ENCODE measurements around the gene THUMPD3.

Gene THUMPD3

GRCh38 chr3:9397332-9397905 lies 34.6 kb downstream of the THUMPD3 start, which contains the start of gene SETD5:
TSS of gene SETD5 (plus strand) at chr3:9397615. CDS start at chr3:9428939, 31,324 bp downstream.
- peak; percentile 99 for DNase-seq

- DNase-seq: peak; percentile 64
These were observed 35.2 kb downstream of the THUMPD3 start for GRCh38 chr3:9397906-9398699.

DNA sequence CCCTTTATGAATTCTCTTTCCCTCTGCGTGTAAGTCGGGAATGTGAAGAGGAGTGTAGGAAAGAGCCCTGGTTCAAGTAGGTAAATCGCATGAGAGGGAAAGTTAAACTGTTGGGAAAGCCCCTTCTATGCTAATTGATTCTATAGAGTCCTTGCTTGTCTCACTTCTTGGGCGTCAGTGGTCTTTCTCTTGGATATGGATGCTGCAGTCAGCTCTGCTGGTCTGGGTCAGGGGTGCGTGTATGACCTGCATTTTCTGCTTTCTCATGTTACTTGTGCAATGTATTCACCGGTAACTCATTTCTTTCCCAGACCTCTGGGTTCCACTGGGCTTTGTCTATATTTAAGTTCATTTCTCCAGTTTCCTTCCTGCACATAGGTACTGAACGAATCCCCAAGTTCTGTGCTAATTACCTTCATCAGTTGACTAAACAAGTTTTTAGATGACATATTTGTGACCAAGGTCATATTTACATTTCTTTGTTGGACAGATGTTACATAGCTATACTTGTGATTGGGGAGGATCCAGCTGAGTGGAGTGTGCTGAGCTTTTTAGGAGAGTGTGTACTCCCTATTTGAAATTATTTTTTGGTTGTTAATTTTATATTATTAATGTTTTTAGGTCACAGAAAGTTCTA lies 36.0 kb downstream of the THUMPD3 start:
- DNase-seq: peak; percentile 28

- DNase-seq: no peak
These were observed 36.5 kb downstream of the THUMPD3 start for GRCh38 chr3:9399337-9399703.

GRCh38 chr3:9399746-9400145 lies 36.9 kb downstream of the THUMPD3 start:
- peak; percentile 93 for DNase-seq

DNA sequence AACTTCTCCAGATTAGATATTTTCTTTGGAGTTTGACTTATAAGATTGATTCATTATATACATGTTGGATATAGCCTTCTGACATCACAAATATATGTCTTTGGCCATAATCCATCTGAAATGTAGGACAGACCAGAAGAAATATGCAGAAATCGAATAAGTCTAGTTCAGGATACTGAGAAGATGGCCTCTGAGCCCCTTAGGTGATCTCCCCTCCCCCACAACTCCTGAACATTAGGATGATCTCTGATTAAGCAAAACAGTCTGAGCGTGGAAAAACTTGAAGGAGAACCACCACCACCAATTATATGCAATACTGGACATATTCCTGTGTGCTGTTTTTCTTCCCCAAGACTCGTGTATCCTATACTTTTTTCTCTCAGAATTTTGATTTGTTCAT lies 37.8 kb downstream of the THUMPD3 start:
- no peak for DNase-seq

DNA sequence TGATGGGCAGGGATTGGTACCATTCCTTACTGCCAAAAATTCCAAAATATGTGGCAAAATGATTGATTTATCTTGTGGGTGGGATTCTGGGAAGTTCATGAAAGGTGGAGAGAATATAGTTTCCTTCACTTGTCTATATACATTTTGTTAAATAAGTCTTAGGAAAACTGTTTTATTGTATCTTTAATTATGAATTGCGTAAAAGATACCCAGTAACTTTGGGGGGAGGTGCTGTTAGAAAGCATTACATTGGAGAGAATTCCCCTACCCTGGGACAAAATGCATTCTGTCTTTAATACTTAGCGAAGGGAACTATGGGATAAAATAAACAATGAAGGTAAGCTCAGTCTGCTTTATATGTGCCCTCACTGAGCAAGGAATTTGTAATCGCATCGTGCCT lies 39.1 kb downstream of the THUMPD3 start:
- no peak for DNase-seq

GRCh38 chr3:9402410-9403228 lies 39.8 kb downstream of the THUMPD3 start:
- DNase-seq: peak; percentile 45

GRCh38 chr3:9403463-9403862 lies 40.6 kb downstream of the THUMPD3 start:
- no peak for DNase-seq

GRCh38 chr3:9404680-9405079 lies 41.8 kb downstream of the THUMPD3 start:
- DNase-seq: no peak

GRCh38 chr3:9405756-9406155 lies 42.9 kb downstream of the THUMPD3 start:
- DNase-seq: no peak

GRCh38 chr3:9406856-9407626 lies 44.2 kb downstream of the THUMPD3 start:
- no peak for DNase-seq

DNA sequence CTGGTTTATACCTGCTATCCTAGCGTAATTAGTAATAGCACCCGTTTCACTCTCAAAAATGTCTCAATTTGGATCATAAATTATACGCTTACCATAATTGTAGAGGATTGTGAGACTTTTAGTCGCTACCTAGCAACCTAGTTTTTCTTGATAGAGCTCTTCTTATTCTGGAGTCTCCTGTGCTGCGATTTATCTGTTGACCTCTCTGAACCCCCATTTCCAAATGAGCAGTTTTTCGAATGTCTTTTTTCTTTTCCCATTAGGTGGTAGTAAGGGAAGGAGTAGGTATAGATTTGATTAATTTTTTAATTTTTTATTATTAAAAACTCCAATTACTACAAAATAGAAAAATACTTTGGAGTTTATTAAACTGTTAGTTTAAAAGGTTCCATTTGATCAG lies 45.2 kb downstream of the THUMPD3 start:
- no peak for DNase-seq

GRCh38 chr3:9408546-9408945 lies 45.7 kb downstream of the THUMPD3 start:
- DNase-seq: no peak

GRCh38 chr3:9409981-9410854 lies 47.4 kb downstream of the THUMPD3 start:
- no peak for DNase-seq

- no peak for DNase-seq
These were observed 48.4 kb downstream of the THUMPD3 start for GRCh38 chr3:9411302-9411701.

- DNase-seq: no peak
These were observed 49.4 kb downstream of the THUMPD3 start for GRCh38 chr3:9412293-9412692.

- no peak for DNase-seq
These were observed 52.0 kb downstream of the THUMPD3 start for GRCh38 chr3:9414826-9415225.

- no peak for DNase-seq
These were observed 52.8 kb downstream of the THUMPD3 start for GRCh38 chr3:9415485-9416138.

- peak; percentile 60 for DNase-seq
These were observed 53.4 kb downstream of the THUMPD3 start for GRCh38 chr3:9416139-9416780.
